ENCODE data around the gene GRIA1.
"Not testable (repeated sequence)": the region's sequence is repeated elsewhere in the genome, so short reads cannot be mapped to it uniquely, and the experiment has no call there.

Gene GRIA1

GRCh38 chr5:153792305-153792704 is 301.8 kb downstream of the GRIA1 start:
- DNase-seq, result no peak

GRCh38 chr5:153793699-153794098 is 303.2 kb downstream of the GRIA1 start:
- no peak for DNase-seq

- no peak for DNase-seq
These were observed 303.9 kb downstream of the GRIA1 start for GRCh38 chr5:153794327-153794726.

- DNase-seq, result no peak
These were observed 306.1 kb downstream of the GRIA1 start for GRCh38 chr5:153796527-153796926.

- DNase-seq, result no peak
These were observed 307.0 kb downstream of the GRIA1 start for GRCh38 chr5:153797484-153797883.

GRCh38 chr5:153798830-153799229 is 308.4 kb downstream of the GRIA1 start:
- DNase-seq, result no peak

GRCh38 chr5:153799466-153799865 is 309.0 kb downstream of the GRIA1 start:
- no peak for DNase-seq

- no peak for DNase-seq
These were observed 311.8 kb downstream of the GRIA1 start for GRCh38 chr5:153802050-153802821.

GRCh38 chr5:153807801-153808200 is 317.3 kb downstream of the GRIA1 start:
- DNase-seq, result no peak

GRCh38 chr5:153809166-153809565 is 318.7 kb downstream of the GRIA1 start:
- DNase-seq, result no peak

- no peak for DNase-seq
These were observed 323.4 kb downstream of the GRIA1 start for GRCh38 chr5:153813901-153814300.

- no peak for DNase-seq
These were observed 326.4 kb downstream of the GRIA1 start for GRCh38 chr5:153816870-153817269.

- no peak for DNase-seq
These were observed 328.2 kb downstream of the GRIA1 start for GRCh38 chr5:153818626-153819025.

GRCh38 chr5:153823036-153823435 is 332.6 kb downstream of the GRIA1 start:
- no peak for DNase-seq

- no peak for DNase-seq
These were observed 334.4 kb downstream of the GRIA1 start for GRCh38 chr5:153824909-153825308.

GRCh38 chr5:153827397-153827796 is 336.9 kb downstream of the GRIA1 start:
- no peak for DNase-seq

GRCh38 chr5:153829510-153830065 is 339.1 kb downstream of the GRIA1 start:
- DNase-seq, result no peak

GRCh38 chr5:153831973-153832372 is 341.5 kb downstream of the GRIA1 start:
- no peak for DNase-seq

GRCh38 chr5:153835891-153836515 is 345.5 kb downstream of the GRIA1 start:
- DNase-seq, result no peak

- not testable (repeated sequence) for DNase-seq
These were observed 359.0 kb downstream of the GRIA1 start for GRCh38 chr5:153849303-153850113.

- DNase-seq, result no peak
These were observed 369.9 kb downstream of the GRIA1 start for GRCh38 chr5:153860195-153860886.

- DNase-seq, result not testable (repeated sequence)
These were observed 372.4 kb downstream of the GRIA1 start for GRCh38 chr5:153862906-153863305.

Data from NCI-H1436 (cell line).